ENCODE measurements around the gene PFKM. TPM values are rescaled to one million over a fixed set of nuclear protein-coding genes. Genes with fewer than 3 reads are reported as not detected.
A peak's percentile ranks its signal among the peaks of the same experiment; 100 is the strongest.

PFKM gene
- total RNA-seq, 1 donor from 2014 or later: 80.3 TPM

- H4K20me1 ChIP-seq (ENCODE audit: insufficient read depth, low read length): no peaks in the 10 kb centered on the region
- peak overlapping the region; percentile 90 for H3K9ac ChIP-seq (ENCODE audit: low read length)
- peak overlapping the region; percentile 98 for H3K4me2 ChIP-seq (ENCODE audit: low read length)
- H3K27ac ChIP-seq (ENCODE audit: low read depth, low read length): peak overlapping the region; percentile 46
- no peaks in the 10 kb centered on the region for H3K36me3 Mint-ChIP-seq (ENCODE audit: low read depth, unreplicated experiment)
- H3K27ac Mint-ChIP-seq (ENCODE audit: unreplicated experiment): peak overlapping the region; percentile 91
- H3K4me1 Mint-ChIP-seq (ENCODE audit: low read depth, unreplicated experiment): peaks cover 7% of the 10 kb centered on the region
- H3K4me1 ChIP-seq (ENCODE audit: insufficient read depth, low read length): peaks cover 5% of the 10 kb centered on the region
- H3K9me3 Mint-ChIP-seq (ENCODE audit: unreplicated experiment): no peaks in the 10 kb centered on the region
- H3K4me3 ChIP-seq (ENCODE audit: insufficient read depth, low read depth, low read length): peak overlapping the region; percentile 98
- H3K9me3 ChIP-seq (ENCODE audit: insufficient read depth, low read depth, low read length): no peaks in the 10 kb centered on the region
- H2AFZ ChIP-seq (ENCODE audit: low read depth, low read length): peak overlapping the region; percentile 95
- H3K27me3 Mint-ChIP-seq (ENCODE audit: low read depth, unreplicated experiment): no peaks in the 10 kb centered on the region
- peaks cover 21% of the 10 kb centered on the region for H3K79me2 ChIP-seq (ENCODE audit: insufficient read depth, low read length)
- H3K36me3 ChIP-seq (ENCODE audit: insufficient read depth, low read length): no peaks in the 10 kb centered on the region
- DNase-seq (ENCODE audit: low read depth): no peak
- peak overlapping the region; percentile 98 for H3K4me3 Mint-ChIP-seq (ENCODE audit: unreplicated experiment)
- TF ChIP-seq EZH2 (IDR thresholded peaks at IDR 0.05; ENCODE audit: insufficient read depth, low read length): no peak
- no peaks in the 10 kb centered on the region for H3K27me3 ChIP-seq (ENCODE audit: insufficient read depth, low read length)
- FAIRE-seq: no peak
Measured at GRCh38 chr12:48157889-48158370, 38.8 kb downstream of the PFKM start.

GRCh38 chr12:48160046-48160445, 40.9 kb downstream of the PFKM start:
- H3K4me2 ChIP-seq (ENCODE audit: low read length): no peak overlapping the region
- Mint-ChIP-seq H3K36me3 (ENCODE audit: low read depth, unreplicated experiment) (no peaks in the 10 kb centered on the region), H3K4me1 (ENCODE audit: low read depth, unreplicated experiment) (peaks cover 6% of the 10 kb centered on the region), H3K27me3 (ENCODE audit: low read depth, unreplicated experiment) (peaks cover 2% of the 10 kb centered on the region), H3K4me3 (ENCODE audit: unreplicated experiment) (no peak overlapping the region), H3K27ac (ENCODE audit: unreplicated experiment) (no peak overlapping the region), H3K9me3 (ENCODE audit: unreplicated experiment) (no peaks in the 10 kb centered on the region)
- DNase-seq (ENCODE audit: low read depth) (peak; percentile 43), FAIRE-seq (no peak)
- peaks cover 3% of the 10 kb centered on the region for H3K27me3 ChIP-seq (ENCODE audit: insufficient read depth, low read length)
- no peaks in the 10 kb centered on the region for H4K20me1 ChIP-seq (ENCODE audit: insufficient read depth, low read length)
- TF ChIP-seq CTCF (IDR thresholded peaks at IDR 0.05; ENCODE audit: insufficient read depth, low read depth, low read length): no peak
- TF ChIP-seq EZH2 (IDR thresholded peaks at IDR 0.05; ENCODE audit: insufficient read depth, low read length): no peak
- H3K4me1 ChIP-seq (ENCODE audit: insufficient read depth, low read length): peaks cover 5% of the 10 kb centered on the region
- peaks cover 18% of the 10 kb centered on the region for H3K79me2 ChIP-seq (ENCODE audit: insufficient read depth, low read length)
- H3K9me3 ChIP-seq (ENCODE audit: insufficient read depth, low read depth, low read length): no peaks in the 10 kb centered on the region
- no peaks in the 10 kb centered on the region for H3K36me3 ChIP-seq (ENCODE audit: insufficient read depth, low read length)
- no peak overlapping the region for H3K9ac ChIP-seq (ENCODE audit: low read length)
- no peak overlapping the region for H3K27ac ChIP-seq (ENCODE audit: low read depth, low read length)
- H3K4me3 ChIP-seq (ENCODE audit: insufficient read depth, low read depth, low read length): no peak overlapping the region
- no peak overlapping the region for H2AFZ ChIP-seq (ENCODE audit: low read depth, low read length)

GRCh38 chr12:48160807-48161206, 41.6 kb downstream of the PFKM start:
- DNase-seq (ENCODE audit: low read depth): peak; percentile 12
- no peaks in the 10 kb centered on the region for H4K20me1 ChIP-seq (ENCODE audit: insufficient read depth, low read length)
- peak overlapping the region; percentile 7 for H2AFZ ChIP-seq (ENCODE audit: low read depth, low read length)
- H3K79me2 ChIP-seq (ENCODE audit: insufficient read depth, low read length): peaks cover 16% of the 10 kb centered on the region
- H3K36me3 Mint-ChIP-seq (ENCODE audit: low read depth, unreplicated experiment): no peaks in the 10 kb centered on the region
- H3K9me3 Mint-ChIP-seq (ENCODE audit: unreplicated experiment): no peaks in the 10 kb centered on the region
- TF ChIP-seq CTCF (IDR thresholded peaks at IDR 0.05; ENCODE audit: insufficient read depth, low read depth, low read length) (no peak), EZH2 (IDR thresholded peaks at IDR 0.05; ENCODE audit: insufficient read depth, low read length) (no peak)
- H3K27me3 Mint-ChIP-seq (ENCODE audit: low read depth, unreplicated experiment): peaks cover 4% of the 10 kb centered on the region
- H3K4me1 ChIP-seq (ENCODE audit: insufficient read depth, low read length): peaks cover 5% of the 10 kb centered on the region
- H3K9me3 ChIP-seq (ENCODE audit: insufficient read depth, low read depth, low read length): no peaks in the 10 kb centered on the region
- H3K27me3 ChIP-seq (ENCODE audit: insufficient read depth, low read length): peaks cover 3% of the 10 kb centered on the region
- H3K9ac ChIP-seq (ENCODE audit: low read length): no peak overlapping the region
- H3K4me2 ChIP-seq (ENCODE audit: low read length): no peak overlapping the region
- no peak for FAIRE-seq
- H3K4me1 Mint-ChIP-seq (ENCODE audit: low read depth, unreplicated experiment): peaks cover 6% of the 10 kb centered on the region
- no peak overlapping the region for H3K4me3 Mint-ChIP-seq (ENCODE audit: unreplicated experiment)
- H3K27ac Mint-ChIP-seq (ENCODE audit: unreplicated experiment): no peak overlapping the region
- H3K27ac ChIP-seq (ENCODE audit: low read depth, low read length): no peak overlapping the region
- no peak overlapping the region for H3K4me3 ChIP-seq (ENCODE audit: insufficient read depth, low read depth, low read length)
- no peaks in the 10 kb centered on the region for H3K36me3 ChIP-seq (ENCODE audit: insufficient read depth, low read length)

Data from astrocyte (in vitro differentiated cells and primary cell).